GM21423 (cell line): ENCODE results near the gene RTEL1.

Experiments used
- ATAC-seq: cut with Tn5 transposase; IDR thresholded peaks from one replicate; pipeline ENCODE4 v1.9.1; 2021; ENCODE audit warnings: mild to moderate bottlenecking, moderate library complexity; ENCODE audit not compliant: unreplicated experiment

The RTEL1 gene

GRCh38 chr20:63687419-63688178, 29.5 kb downstream of the RTEL1 start:
- ATAC-seq, result no peak

GRCh38 chr20:63688228-63689045, 30.3 kb downstream of the RTEL1 start:
- ATAC-seq, result no peak

GRCh38 chr20:63689046-63690002, 31.2 kb downstream of the RTEL1 start:
- no peak for ATAC-seq

GRCh38 chr20:63690003-63690897, 32.1 kb downstream of the RTEL1 start:
- no peak for ATAC-seq

GRCh38 chr20:63690898-63691710, 33.0 kb downstream of the RTEL1 start:
- no peak for ATAC-seq

GRCh38 chr20:63691711-63692435, 33.8 kb downstream of the RTEL1 start:
- ATAC-seq, result no peak

GRCh38 chr20:63692436-63693082, 34.4 kb downstream of the RTEL1 start:
- no peak for ATAC-seq

GRCh38 chr20:63693083-63693732, 35.1 kb downstream of the RTEL1 start:
- ATAC-seq, result no peak

GRCh38 chr20:63693733-63694583, 35.8 kb downstream of the RTEL1 start:
- no peak for ATAC-seq

- no peak for ATAC-seq
Measured at GRCh38 chr20:63694584-63695423, 36.7 kb downstream of the RTEL1 start.

GRCh38 chr20:63695424-63696305, 37.6 kb downstream of the RTEL1 start:
- ATAC-seq, result no peak

- no peak for ATAC-seq
Measured at GRCh38 chr20:63696306-63696627, 38.2 kb downstream of the RTEL1 start.

GRCh38 chr20:63696628-63697356, 38.7 kb downstream of the RTEL1 start, which contains the start of gene TNFRSF6B:
TNFRSF6B (plus strand) TSS chr20:63696652; CDS start chr20:63696768, 116 bp downstream.
- no peak for ATAC-seq

GRCh38 chr20:63697357-63697867, 39.3 kb downstream of the RTEL1 start:
- no peak for ATAC-seq
